Vagina (tissue), 2 donors: Measurements from ENCODE around the gene TRAPPC14.

Experiments used
- POLR2A ChIP-seq, 2 donors: fragments of 450-650 bp; IDR thresholded peaks; one replicate each; pipeline ENCODE4 v1.6.1; 2017; ENCODE audit warnings: antibody characterized with exemption in 2 of 2, mild to moderate bottlenecking in 2 of 2, moderate library complexity in 2 of 2
- TF ChIP-seq, protein P1 (sequence below), 3 experiments: fragments of 450-650 bp in 2 of 3; fragments of 200-600 bp in 1 of 3; sonication (generic) in 1 of 3; IDR thresholded peaks; one replicate each; pipeline ENCODE4 v1.5.1; 2017 to 2019; ENCODE audit warnings: antibody characterized with exemption in 3 of 3, mild to moderate bottlenecking in 2 of 3, moderate library complexity in 2 of 3

GRCh38 chr7:100111914-100112313 lies 46.6 kb downstream of the TRAPPC14 start:
- TF ChIP-seq, protein P1, sequence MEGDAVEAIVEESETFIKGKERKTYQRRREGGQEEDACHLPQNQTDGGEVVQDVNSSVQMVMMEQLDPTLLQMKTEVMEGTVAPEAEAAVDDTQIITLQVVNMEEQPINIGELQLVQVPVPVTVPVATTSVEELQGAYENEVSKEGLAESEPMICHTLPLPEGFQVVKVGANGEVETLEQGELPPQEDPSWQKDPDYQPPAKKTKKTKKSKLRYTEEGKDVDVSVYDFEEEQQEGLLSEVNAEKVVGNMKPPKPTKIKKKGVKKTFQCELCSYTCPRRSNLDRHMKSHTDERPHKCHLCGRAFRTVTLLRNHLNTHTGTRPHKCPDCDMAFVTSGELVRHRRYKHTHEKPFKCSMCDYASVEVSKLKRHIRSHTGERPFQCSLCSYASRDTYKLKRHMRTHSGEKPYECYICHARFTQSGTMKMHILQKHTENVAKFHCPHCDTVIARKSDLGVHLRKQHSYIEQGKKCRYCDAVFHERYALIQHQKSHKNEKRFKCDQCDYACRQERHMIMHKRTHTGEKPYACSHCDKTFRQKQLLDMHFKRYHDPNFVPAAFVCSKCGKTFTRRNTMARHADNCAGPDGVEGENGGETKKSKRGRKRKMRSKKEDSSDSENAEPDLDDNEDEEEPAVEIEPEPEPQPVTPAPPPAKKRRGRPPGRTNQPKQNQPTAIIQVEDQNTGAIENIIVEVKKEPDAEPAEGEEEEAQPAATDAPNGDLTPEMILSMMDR (IDR thresholded peaks at IDR 0.05): no peak
- TF ChIP-seq POLR2A (IDR thresholded peaks at IDR 0.05): no peak
